ENCODE measurements around the gene INTS3.

- TF ChIP-seq CTCF (IDR thresholded peaks at IDR 0.05) = no peak
- no peak for TF ChIP-seq POLR2A (IDR thresholded peaks at IDR 0.05)
Observed at GRCh38 chr1:153730468-153730988, 2.7 kb downstream of the INTS3 start.
